Measurements from ENCODE around the gene PRPF40B. TPM values are rescaled to one million over a fixed set of nuclear protein-coding genes. Genes with fewer than 3 reads are reported as not detected.

PRPF40B gene
- total and polyA plus RNA-seq, 2 experiments from 2014 or later, result 11.1 to 30.1 TPM

DNA sequence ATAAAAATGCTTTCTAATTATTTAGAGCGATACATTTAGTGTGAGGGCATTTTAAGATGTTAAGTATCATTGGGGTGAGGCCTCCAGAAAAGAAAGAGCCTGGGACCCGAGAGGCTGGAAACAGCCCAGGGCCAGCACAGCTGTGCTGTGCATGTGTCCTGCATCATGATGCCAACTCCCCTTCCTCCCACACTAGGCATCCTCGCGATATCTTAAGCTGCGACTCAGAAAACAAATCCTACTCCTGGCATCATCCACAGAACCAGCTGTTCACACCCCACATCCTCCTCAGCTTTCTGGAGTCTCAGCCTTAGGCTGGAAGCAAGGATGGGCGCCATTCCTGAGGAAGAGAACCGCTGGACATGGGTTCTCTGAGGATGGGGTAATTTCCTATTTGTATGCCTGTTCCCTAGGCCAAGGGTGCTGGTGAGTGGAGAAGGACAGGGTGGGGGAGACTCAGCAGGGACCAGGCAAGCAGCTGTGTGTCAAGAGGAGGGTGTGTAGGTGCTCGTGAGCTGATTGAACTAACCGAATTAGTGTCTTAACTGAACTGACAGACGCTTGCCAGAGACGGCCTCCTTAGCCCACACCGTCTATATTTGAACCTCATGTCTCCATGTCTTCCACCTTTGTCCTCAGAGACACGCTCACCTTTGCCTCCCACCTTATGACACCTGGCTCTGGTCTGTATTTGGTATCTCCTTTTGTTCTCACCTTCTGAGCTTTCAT is 39.8 kb upstream of the PRPF40B start:
- Histone ChIP-seq H3K79me2 (peaks cover 3% of the 10 kb centered on the region), H4K20me1 (ENCODE audit: insufficient read depth, poor library complexity, severe bottlenecking) (no peaks in the 10 kb centered on the region), H3K27me3 (no peaks in the 10 kb centered on the region), H2AFZ (no peak overlapping the region), H3K9me3 (ENCODE audit: low read depth) (no peaks in the 10 kb centered on the region), H3K4me2 (no peak overlapping the region), H3K9me2 (replicated peaks; ENCODE audit: insufficient read depth) (no peaks in the 10 kb centered on the region), H3K27ac (peak overlapping the region; percentile 48), H3K4me3 (no peak overlapping the region), H3K4me1 (ENCODE audit: insufficient read depth) (peaks cover 2% of the 10 kb centered on the region), H3K36me3 (replicated peaks; ENCODE audit: insufficient read depth, low read depth) (no peaks in the 10 kb centered on the region)
- TF ChIP-seq EZH2 (IDR thresholded peaks at IDR 0.05; ENCODE audit: borderline replicate concordance) (no peak), EZH2phosphoT487 (IDR thresholded peaks at IDR 0.05; ENCODE audit: low read depth, severe bottlenecking, unreplicated experiment) (no peak)
- TF ChIP-seq, protein P1, sequence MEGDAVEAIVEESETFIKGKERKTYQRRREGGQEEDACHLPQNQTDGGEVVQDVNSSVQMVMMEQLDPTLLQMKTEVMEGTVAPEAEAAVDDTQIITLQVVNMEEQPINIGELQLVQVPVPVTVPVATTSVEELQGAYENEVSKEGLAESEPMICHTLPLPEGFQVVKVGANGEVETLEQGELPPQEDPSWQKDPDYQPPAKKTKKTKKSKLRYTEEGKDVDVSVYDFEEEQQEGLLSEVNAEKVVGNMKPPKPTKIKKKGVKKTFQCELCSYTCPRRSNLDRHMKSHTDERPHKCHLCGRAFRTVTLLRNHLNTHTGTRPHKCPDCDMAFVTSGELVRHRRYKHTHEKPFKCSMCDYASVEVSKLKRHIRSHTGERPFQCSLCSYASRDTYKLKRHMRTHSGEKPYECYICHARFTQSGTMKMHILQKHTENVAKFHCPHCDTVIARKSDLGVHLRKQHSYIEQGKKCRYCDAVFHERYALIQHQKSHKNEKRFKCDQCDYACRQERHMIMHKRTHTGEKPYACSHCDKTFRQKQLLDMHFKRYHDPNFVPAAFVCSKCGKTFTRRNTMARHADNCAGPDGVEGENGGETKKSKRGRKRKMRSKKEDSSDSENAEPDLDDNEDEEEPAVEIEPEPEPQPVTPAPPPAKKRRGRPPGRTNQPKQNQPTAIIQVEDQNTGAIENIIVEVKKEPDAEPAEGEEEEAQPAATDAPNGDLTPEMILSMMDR (IDR thresholded peaks at IDR 0.05; ENCODE audit: poor library complexity), result no peak
- DNase-seq (ENCODE audit: low spot score), result no peak
- 89% methylated on average over 13 of the region's 13 CpGs for WGBS (ENCODE audit: low lambda C conversion rate, missing lambda C conversion rate)

DNA sequence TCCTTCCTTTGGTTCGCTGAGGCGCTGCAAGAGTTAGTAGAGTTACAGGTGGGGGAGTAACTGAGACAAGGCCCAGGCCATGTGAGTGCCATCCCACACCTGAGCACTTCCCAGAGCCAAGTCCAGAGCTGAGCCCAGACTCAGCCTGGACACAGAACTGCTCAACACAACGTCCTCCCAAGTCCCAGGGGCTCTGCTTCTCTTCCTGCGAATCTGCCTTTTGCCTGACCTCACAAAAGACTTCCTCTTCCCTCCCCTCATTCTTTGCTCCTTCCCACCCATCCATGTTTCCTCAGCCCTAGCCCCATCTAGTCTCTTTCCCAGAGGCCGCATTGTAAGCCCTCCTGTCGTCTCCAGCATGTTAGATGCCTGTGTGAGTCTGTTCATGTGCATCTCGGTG is 38.8 kb upstream of the PRPF40B start:
- Histone ChIP-seq H3K9me3 (ENCODE audit: low read depth) (no peaks in the 10 kb centered on the region), H3K79me2 (peaks cover 3% of the 10 kb centered on the region), H3K4me2 (no peak overlapping the region), H3K9me2 (replicated peaks; ENCODE audit: insufficient read depth) (no peaks in the 10 kb centered on the region), H3K4me1 (ENCODE audit: insufficient read depth) (peaks cover 2% of the 10 kb centered on the region), H3K27ac (no peak overlapping the region), H3K4me3 (no peak overlapping the region), H4K20me1 (ENCODE audit: insufficient read depth, poor library complexity, severe bottlenecking) (no peaks in the 10 kb centered on the region), H3K36me3 (replicated peaks; ENCODE audit: insufficient read depth, low read depth) (no peaks in the 10 kb centered on the region), H2AFZ (no peak overlapping the region), H3K27me3 (no peaks in the 10 kb centered on the region)
- DNase-seq (ENCODE audit: low spot score), result no peak
- TF ChIP-seq EZH2phosphoT487 (IDR thresholded peaks at IDR 0.05; ENCODE audit: low read depth, severe bottlenecking, unreplicated experiment), result no peak
- no peak for TF ChIP-seq EZH2 (IDR thresholded peaks at IDR 0.05; ENCODE audit: borderline replicate concordance)
- TF ChIP-seq, protein P1 (IDR thresholded peaks at IDR 0.05; ENCODE audit: poor library complexity), result no peak
- WGBS (ENCODE audit: low lambda C conversion rate, missing lambda C conversion rate), result 93% methylated on average over 7 of the region's 7 CpGs

DNA sequence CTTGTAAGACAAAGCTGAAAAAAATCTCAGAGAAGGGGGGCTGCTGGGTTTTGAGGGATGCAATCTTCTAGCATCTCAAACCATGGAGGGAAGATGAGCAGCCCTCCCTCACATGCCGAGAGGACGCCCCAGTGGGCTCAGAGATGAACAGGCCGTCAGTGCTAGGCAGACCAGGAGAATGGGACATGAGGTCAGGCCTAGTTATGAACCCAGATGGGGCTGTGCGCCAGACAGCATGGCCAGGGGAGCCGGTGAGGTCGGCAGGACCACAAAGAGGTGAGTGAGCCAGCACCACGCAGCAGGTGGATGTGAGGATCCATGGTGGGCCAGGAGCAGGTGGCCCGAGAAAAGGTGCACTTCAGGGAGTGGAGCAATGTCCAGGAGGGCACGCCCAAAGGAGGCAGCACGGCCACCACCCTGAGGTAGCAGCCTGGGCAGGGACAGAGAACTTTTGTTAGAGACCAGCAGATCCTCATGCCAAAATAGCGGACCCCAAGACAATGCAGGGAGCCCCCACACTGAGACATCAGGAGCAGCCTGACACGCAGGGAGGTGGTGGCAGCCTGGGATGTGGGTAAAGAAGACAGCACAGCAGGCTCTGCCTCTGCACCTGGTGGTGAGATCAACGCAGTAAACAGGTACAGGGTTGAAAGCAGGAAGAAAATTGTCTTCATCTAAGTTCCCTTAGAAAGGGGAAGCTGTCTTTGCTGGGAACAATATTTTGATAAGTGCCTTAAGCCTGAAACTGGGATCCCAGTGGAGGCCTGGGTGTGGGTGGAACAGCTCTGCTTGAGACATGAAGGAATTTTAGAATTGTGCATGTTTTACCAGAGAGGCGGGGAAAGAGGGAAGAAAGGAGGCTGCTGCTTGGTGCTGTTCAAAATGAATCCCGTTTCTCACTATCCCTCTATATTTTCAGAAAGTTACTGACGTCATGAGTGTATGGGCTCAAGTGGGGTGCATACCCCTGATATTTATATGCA is 37.6 kb upstream of the PRPF40B start:
- H4K20me1 ChIP-seq (ENCODE audit: insufficient read depth, poor library complexity, severe bottlenecking), result no peaks in the 10 kb centered on the region

More for the DNA sequence above, 37.6 kb upstream of the PRPF40B start:
- H3K79me2 ChIP-seq, result peaks cover 3% of the 10 kb centered on the region
- no peak overlapping the region for H3K4me3 ChIP-seq
- H3K4me1 ChIP-seq (ENCODE audit: insufficient read depth), result peaks cover under 1% of the 10 kb centered on the region
- H3K27me3 ChIP-seq, result no peaks in the 10 kb centered on the region
- no peak overlapping the region for H3K27ac ChIP-seq
- no peaks in the 10 kb centered on the region for H3K36me3 ChIP-seq (replicated peaks; ENCODE audit: insufficient read depth, low read depth)
- TF ChIP-seq EZH2 (IDR thresholded peaks at IDR 0.05; ENCODE audit: borderline replicate concordance), result no peak
- TF ChIP-seq, protein P1 (IDR thresholded peaks at IDR 0.05; ENCODE audit: poor library complexity), result no peak
- no peak overlapping the region for H2AFZ ChIP-seq
- no peaks in the 10 kb centered on the region for H3K9me2 ChIP-seq (replicated peaks; ENCODE audit: insufficient read depth)
- H3K9me3 ChIP-seq (ENCODE audit: low read depth), result no peaks in the 10 kb centered on the region
- no peak for DNase-seq (ENCODE audit: low spot score)
- 96% methylated on average over 16 of the region's 16 CpGs for WGBS (ENCODE audit: low lambda C conversion rate, missing lambda C conversion rate)
- H3K4me2 ChIP-seq, result no peak overlapping the region
